OCI-LY1 (cell line): Measurements from ENCODE around the gene GALNT17.

Source experiments
- H2AFZ ChIP-seq: fragments of 200-600 bp; sonication (generic), shearing (Covaris generic); 2 replicates; pipeline ENCODE4 v1.6.0; 2014; ENCODE audit warnings: antibody characterized with exemption, mild to moderate bottlenecking, low read length
- H3F3A ChIP-seq: fragments of 200-600 bp; sonication (generic), shearing (Covaris generic); 2 replicates; pipeline ENCODE4 v1.6.0; 2014; ENCODE audit warnings: mild to moderate bottlenecking, antibody characterized with exemption, low read length, moderate library complexity; ENCODE audit not compliant: insufficient read depth
- H3K27ac ChIP-seq: fragments of 200-600 bp; sonication (generic); 2 replicates; pipeline ENCODE4 v1.5.1; 2014; ENCODE audit warnings: low read length, mixed run types, mild to moderate bottlenecking, low read depth; ENCODE audit not compliant: poor library complexity, severe bottlenecking
- H3K27me3 ChIP-seq: fragments of 200-600 bp; sonication (generic); 2 replicates; pipeline ENCODE4 v1.6.0; 2014; ENCODE audit warnings: antibody characterized with exemption, mild to moderate bottlenecking, low read length, moderate library complexity; ENCODE audit not compliant: insufficient read depth
- H3K36me3 ChIP-seq: fragments of 200-600 bp; sonication (generic); 2 replicates; pipeline ENCODE4 v1.6.1; 2014; ENCODE audit warnings: mild to moderate bottlenecking, antibody characterized with exemption, low read length, moderate library complexity, mixed read lengths; ENCODE audit not compliant: insufficient read depth
- H3K4me1 ChIP-seq: fragments of 200-600 bp; sonication (generic); 2 replicates; pipeline ENCODE4 v1.5.1; 2014; ENCODE audit warnings: mild to moderate bottlenecking, low read length, moderate library complexity; ENCODE audit not compliant: insufficient read depth, severe bottlenecking
- H3K4me2 ChIP-seq: fragments of 200-600 bp; sonication (generic), shearing (Covaris generic); 2 replicates; pipeline ENCODE4 v1.6.1; 2014; ENCODE audit warnings: low read length
- H3K4me3 ChIP-seq: fragments of 200-600 bp; sonication (generic); 2 replicates; pipeline ENCODE4 v1.5.1; 2014; ENCODE audit warnings: low read length, low read depth, mild to moderate bottlenecking, mixed read lengths; ENCODE audit not compliant: poor library complexity, severe bottlenecking
- H3K79me2 ChIP-seq: fragments of 200-600 bp; shearing (Covaris generic); 2 replicates; pipeline ENCODE4 v1.6.1; 2016; ENCODE audit warnings: mixed run types, low read length, mixed read lengths; ENCODE audit not compliant: insufficient read depth
- H3K9ac ChIP-seq: fragments of 200-600 bp; sonication (generic), shearing (Covaris generic); 2 replicates; pipeline ENCODE4 v1.6.1; 2014; ENCODE audit warnings: mild to moderate bottlenecking, low read length, mixed read lengths
- H3K9me2 ChIP-seq: fragments of 200-600 bp; sonication (generic), shearing (Covaris generic); 2 replicates; pipeline ENCODE4 v1.6.1; 2014; ENCODE audit warnings: low read depth, mild to moderate bottlenecking, low read length, mixed read lengths
- H3K9me3 ChIP-seq: fragments of 200-600 bp; shearing (Covaris generic); 2 replicates; pipeline ENCODE4 v1.6.1; 2014; ENCODE audit warnings: low read length, mixed read lengths
- H4K20me1 ChIP-seq: fragments of 200-600 bp; sonication (generic), shearing (Covaris generic); 2 replicates; pipeline ENCODE4 v1.6.0; 2016; ENCODE audit warnings: mild to moderate bottlenecking, low read length; ENCODE audit not compliant: insufficient read depth
- CTCF ChIP-seq: fragments of 200-600 bp; sonication (generic), shearing (Covaris generic); IDR thresholded peaks from 2 replicates; pipeline ENCODE4 v1.5.1; 2017; ENCODE audit warnings: mild to moderate bottlenecking, antibody characterized with exemption, low read length, moderate library complexity, mixed read lengths
- EZH2 ChIP-seq: fragments of 200-600 bp; sonication (generic), shearing (Covaris generic); IDR thresholded peaks from 2 replicates; pipeline ENCODE4 v1.8.0; 2017; ENCODE audit warnings: borderline replicate concordance, mixed run types, mild to moderate bottlenecking, antibody characterized with exemption, low read length, moderate library complexity, mixed read lengths

Gene GALNT17

DNA sequence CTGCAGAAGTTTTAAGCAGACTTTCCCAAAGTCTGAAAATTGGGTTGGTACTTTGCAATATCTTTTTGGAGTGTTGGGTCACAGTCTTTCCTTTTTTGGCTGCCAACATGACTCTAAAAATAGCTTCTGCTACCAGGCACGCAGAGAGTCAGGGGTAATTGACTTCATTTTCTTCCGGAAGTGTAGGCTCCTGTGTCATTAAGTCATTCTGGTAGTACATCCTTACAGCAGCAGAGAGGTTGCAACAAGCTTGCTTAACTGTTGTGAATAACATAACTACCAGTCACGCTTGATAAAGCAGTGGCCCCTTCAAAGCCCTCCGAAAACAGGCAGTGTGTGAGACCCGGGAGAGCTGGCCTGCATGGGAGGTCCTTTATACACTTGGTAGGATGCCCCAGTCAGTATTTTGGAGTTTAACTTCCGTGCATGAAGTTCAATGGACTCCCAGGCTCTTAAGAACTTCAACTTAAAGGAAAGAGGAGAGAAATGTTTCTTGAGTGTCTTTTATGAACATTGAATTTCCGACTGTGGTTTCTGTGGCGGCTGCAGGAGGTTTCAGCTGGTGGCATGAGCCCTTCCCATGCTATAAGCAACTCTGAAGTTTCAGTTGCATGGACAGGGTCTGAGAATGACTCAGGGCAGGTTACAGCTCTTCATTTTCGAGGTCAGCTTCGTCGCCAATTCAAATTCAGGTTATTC lies 310.7 kb downstream of the GALNT17 start:
- Histone ChIP-seq H3K4me1 (no peaks in the 10 kb centered on the region), H3K9ac (no peak overlapping the region), H3K9me2 (no peaks in the 10 kb centered on the region), H3K27ac (no peak overlapping the region), H3K4me2 (no peak overlapping the region), H2AFZ (no peak overlapping the region), H3K9me3 (no peaks in the 10 kb centered on the region), H4K20me1 (no peaks in the 10 kb centered on the region), H3K79me2 (no peaks in the 10 kb centered on the region), H3F3A (no peaks in the 10 kb centered on the region), H3K36me3 (no peaks in the 10 kb centered on the region), H3K4me3 (no peak overlapping the region), H3K27me3 (no peaks in the 10 kb centered on the region)
- TF ChIP-seq CTCF = no peak
- TF ChIP-seq EZH2 = no peak

GRCh38 chr7:71443191-71443530 lies 311.2 kb downstream of the GALNT17 start:
- Histone ChIP-seq H3K27me3 (no peaks in the 10 kb centered on the region), H3K9me3 (no peaks in the 10 kb centered on the region), H3K9ac (no peak overlapping the region), H3K79me2 (no peaks in the 10 kb centered on the region), H3K36me3 (no peaks in the 10 kb centered on the region), H4K20me1 (no peaks in the 10 kb centered on the region), H3K4me2 (no peak overlapping the region), H3K4me3 (no peak overlapping the region), H3F3A (no peaks in the 10 kb centered on the region), H3K27ac (no peak overlapping the region), H2AFZ (no peak overlapping the region), H3K4me1 (no peaks in the 10 kb centered on the region), H3K9me2 (no peaks in the 10 kb centered on the region)
- TF ChIP-seq CTCF (no peak), EZH2 (no peak)

DNA sequence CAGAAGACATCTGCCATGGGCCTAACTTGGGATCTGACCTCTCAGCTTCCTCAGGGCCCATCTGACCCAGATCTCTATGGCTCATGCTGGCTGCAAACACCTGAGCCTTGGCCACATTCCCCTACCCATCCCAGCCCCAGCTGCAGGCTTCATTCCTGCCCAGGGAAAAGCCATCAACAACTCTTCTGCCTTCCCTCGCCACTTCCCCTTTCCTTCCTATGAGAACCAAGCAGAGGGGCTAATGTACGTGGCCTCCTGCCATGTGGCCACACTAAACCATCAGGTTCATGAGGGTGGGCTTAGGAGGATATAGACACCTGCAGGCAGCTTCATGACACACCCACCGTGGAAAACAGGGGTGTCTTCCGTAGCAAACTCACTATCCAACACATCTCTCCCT lies 312.2 kb downstream of the GALNT17 start:
- no peaks in the 10 kb centered on the region for H3K27me3 ChIP-seq
- no peaks in the 10 kb centered on the region for H3K4me1 ChIP-seq
- H3K9ac ChIP-seq = no peak overlapping the region
- H3K4me3 ChIP-seq = no peak overlapping the region
- H4K20me1 ChIP-seq = no peaks in the 10 kb centered on the region
- no peak overlapping the region for H3K4me2 ChIP-seq
- H3K79me2 ChIP-seq = no peaks in the 10 kb centered on the region
- no peak overlapping the region for H3K27ac ChIP-seq
- no peak overlapping the region for H2AFZ ChIP-seq
- H3F3A ChIP-seq = no peaks in the 10 kb centered on the region
- H3K36me3 ChIP-seq = no peaks in the 10 kb centered on the region
- H3K9me2 ChIP-seq = no peaks in the 10 kb centered on the region
- H3K9me3 ChIP-seq = no peaks in the 10 kb centered on the region
- no peak for TF ChIP-seq EZH2
- no peak for TF ChIP-seq CTCF
